ENCODE measurements around the gene CCDC91. TPM values are rescaled to one million over a fixed set of nuclear protein-coding genes. Genes with fewer than 3 reads are reported as not detected.
"Not testable (repeated sequence)": the region's sequence is repeated elsewhere in the genome, so short reads cannot be mapped to it uniquely, and the experiment has no call there.

CCDC91 gene
- total RNA-seq, 1 experiment from 2014 or later, result 15.7 TPM

DNA sequence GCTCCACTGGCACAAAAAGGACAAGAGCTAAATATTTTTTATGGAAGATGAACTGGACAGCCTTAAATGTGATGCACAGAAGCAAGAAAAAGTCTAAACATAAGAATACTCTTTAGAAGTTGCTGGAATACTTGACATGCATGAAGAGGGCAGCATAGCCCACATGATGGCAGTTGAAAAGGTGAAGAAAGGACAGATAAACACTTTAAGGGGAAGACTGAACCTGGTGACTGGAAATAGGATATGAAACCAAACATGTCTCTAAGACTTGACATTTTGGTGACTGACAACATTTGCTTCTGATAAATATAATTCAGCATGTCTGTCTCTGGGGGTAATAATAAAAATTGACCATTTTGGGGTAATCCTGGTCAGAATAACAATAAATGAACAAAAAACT is 273.1 kb downstream of the CCDC91 start:
- H3K27me3 Mint-ChIP-seq (ENCODE audit: low read depth), result no peaks in the 10 kb centered on the region
- CTCF ChIA-PET, result no interaction called here
- TF ChIP-seq, protein P1, sequence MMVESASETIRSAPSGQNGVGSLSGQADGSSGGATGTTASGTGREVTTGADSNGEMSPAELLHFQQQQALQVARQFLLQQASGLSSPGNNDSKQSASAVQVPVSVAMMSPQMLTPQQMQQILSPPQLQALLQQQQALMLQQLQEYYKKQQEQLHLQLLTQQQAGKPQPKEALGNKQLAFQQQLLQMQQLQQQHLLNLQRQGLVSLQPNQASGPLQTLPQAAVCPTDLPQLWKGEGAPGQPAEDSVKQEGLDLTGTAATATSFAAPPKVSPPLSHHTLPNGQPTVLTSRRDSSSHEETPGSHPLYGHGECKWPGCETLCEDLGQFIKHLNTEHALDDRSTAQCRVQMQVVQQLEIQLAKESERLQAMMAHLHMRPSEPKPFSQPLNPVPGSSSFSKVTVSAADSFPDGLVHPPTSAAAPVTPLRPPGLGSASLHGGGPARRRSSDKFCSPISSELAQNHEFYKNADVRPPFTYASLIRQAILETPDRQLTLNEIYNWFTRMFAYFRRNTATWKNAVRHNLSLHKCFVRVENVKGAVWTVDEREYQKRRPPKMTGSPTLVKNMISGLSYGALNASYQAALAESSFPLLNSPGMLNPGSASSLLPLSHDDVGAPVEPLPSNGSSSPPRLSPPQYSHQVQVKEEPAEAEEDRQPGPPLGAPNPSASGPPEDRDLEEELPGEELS (CRISPR knock-in tag; IDR thresholded peaks at IDR 0.05), result no peak
- TF ChIP-seq ATF1 (CRISPR knock-in tag; IDR thresholded peaks at IDR 0.05) (no peak), NR2C2 (CRISPR knock-in tag; IDR thresholded peaks at IDR 0.05) (no peak), ZNF396 (CRISPR knock-in tag; IDR thresholded peaks at IDR 0.05; ENCODE audit: borderline replicate concordance) (no peak), ELF4 (CRISPR knock-in tag; IDR thresholded peaks at IDR 0.05; ENCODE audit: low read depth) (no peak), ZNF138 (CRISPR knock-in tag; conservative IDR thresholded peaks at IDR 0.05) (no peak), TCF7 (CRISPR knock-in tag; IDR thresholded peaks at IDR 0.05; ENCODE audit: low read depth) (no peak), ATF3 (CRISPR knock-in tag; conservative IDR thresholded peaks at IDR 0.05) (no peak), NR1H2 (CRISPR knock-in tag; IDR thresholded peaks at IDR 0.05) (no peak), ATF2 (CRISPR knock-in tag; IDR thresholded peaks at IDR 0.05; ENCODE audit: borderline replicate concordance, low read depth) (no peak), PRRX2 (CRISPR knock-in tag; IDR thresholded peaks at IDR 0.05) (no peak)
- TF ChIP-seq, protein P2, sequence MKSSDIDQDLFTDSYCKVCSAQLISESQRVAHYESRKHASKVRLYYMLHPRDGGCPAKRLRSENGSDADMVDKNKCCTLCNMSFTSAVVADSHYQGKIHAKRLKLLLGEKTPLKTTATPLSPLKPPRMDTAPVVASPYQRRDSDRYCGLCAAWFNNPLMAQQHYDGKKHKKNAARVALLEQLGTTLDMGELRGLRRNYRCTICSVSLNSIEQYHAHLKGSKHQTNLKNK (CRISPR knock-in tag; IDR thresholded peaks at IDR 0.05), result no peak
- H3K36me3 Mint-ChIP-seq, result peaks cover 27% of the 10 kb centered on the region
- DNase-seq (ENCODE audit: low spot score) (no peak), ATAC-seq (no peak)
- H3K27ac Mint-ChIP-seq, result no peak overlapping the region
- peaks cover 34% of the 10 kb centered on the region for H3K4me1 Mint-ChIP-seq
- peaks cover 37% of the 10 kb centered on the region for H3K9me3 Mint-ChIP-seq
- POLR2A ChIA-PET, result no interaction called here
- no peak overlapping the region for H3K4me3 Mint-ChIP-seq

DNA sequence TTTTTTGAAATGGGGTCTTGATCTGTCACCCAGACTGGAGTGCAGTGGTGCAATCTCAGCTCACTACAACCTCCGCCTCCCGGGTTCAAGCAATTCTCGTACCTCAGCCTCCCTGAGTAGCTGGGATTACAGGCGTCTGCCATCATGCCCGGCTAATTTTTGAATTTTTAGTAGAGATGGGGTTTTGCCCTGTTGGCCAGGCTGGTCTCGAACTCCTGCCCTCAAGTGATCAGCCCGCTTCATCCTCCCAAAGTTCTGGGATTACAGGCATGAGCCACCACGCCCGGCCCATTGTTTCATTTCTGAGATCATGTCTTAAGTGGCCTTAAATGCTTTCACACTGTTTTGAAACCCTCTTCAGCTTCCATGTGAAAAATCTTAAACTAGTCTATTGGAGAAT is 281.5 kb downstream of the CCDC91 start:
- ATAC-seq; H3K4me3 Mint-ChIP-seq; DNase-seq (ENCODE audit: low spot score); POLR2A ChIA-PET; CTCF ChIA-PET; H3K27me3 Mint-ChIP-seq (ENCODE audit: low read depth); H3K27ac Mint-ChIP-seq: not testable (repeated sequence)
- Mint-ChIP-seq H3K9me3 (peaks cover 20% of the 10 kb centered on the region), H3K4me1 (peaks cover 12% of the 10 kb centered on the region), H3K36me3 (peaks cover 11% of the 10 kb centered on the region)

DNA sequence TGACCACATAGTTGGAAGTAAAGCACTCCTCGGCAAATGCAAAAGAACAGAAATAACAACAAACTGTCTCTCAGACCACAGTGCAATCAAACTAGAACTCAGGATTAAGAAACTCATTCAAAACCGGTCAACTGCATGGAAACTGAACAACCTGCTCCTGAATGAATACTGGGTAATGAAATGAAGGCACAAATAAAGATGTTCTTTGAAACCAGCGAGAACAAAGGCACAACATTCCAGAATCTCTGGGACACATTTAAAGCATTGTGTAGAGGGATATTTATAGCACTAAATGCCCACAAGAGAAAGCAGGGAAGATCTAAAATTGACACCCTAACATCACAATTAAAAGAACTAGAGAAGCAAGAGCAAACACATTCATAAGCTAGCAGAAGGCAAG is 285.9 kb downstream of the CCDC91 start:
- H3K4me1 Mint-ChIP-seq, result peaks cover 12% of the 10 kb centered on the region
- peaks cover 32% of the 10 kb centered on the region for H3K36me3 Mint-ChIP-seq
- POLR2A ChIA-PET; H3K27me3 Mint-ChIP-seq (ENCODE audit: low read depth); DNase-seq (ENCODE audit: low spot score); ATAC-seq; H3K4me3 Mint-ChIP-seq; CTCF ChIA-PET: not testable (repeated sequence)
- peak overlapping the region; percentile 39; the same call in 1 of the 2 replicates for H3K27ac Mint-ChIP-seq
- H3K9me3 Mint-ChIP-seq, result peaks cover 14% of the 10 kb centered on the region; the same call in 1 of the 2 replicates

DNA sequence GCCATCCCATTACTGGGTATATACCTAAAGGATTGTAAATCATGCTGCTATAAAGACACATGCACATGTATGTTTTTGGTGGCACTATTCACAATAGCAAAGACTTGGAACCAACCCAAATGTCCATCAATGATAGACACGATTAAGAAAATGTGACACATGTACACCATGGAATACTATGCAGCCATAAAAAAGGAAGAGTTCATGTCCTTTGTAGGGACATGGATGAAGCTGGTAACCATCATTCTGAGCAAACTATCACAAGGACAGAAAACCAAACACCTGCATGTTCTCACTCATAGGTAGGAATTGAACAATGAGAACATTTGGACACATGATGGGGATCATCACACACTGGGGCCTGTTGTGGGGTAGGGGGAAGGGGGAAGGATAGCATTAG is 288.8 kb downstream of the CCDC91 start:
- CTCF ChIA-PET, H3K27ac Mint-ChIP-seq, H3K4me1 Mint-ChIP-seq: not testable (repeated sequence)

DNA sequence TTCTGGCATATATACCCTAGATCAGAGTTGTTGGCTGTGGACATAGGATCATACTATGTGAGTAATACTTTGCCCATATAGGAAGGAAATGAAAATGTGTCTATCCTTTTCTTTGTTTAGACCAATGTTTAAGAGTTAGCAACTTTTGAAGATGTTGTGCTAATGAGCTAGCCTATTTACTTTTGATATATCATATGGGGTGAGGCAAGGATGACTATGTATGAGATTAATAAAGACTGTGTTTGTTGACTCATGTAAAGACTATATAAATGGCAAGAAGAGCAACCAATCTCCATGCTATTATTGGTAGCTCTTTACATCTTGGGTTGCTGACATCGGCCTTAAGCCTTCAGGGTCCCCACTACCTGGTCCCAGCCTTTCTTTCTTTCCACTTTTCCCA is 289.4 kb downstream of the CCDC91 start:
- CTCF ChIA-PET, result no interaction called here
- TF ChIP-seq MYBL2 (CRISPR knock-in tag; IDR thresholded peaks at IDR 0.05) (no peak), NR3C1 (CRISPR knock-in tag; conservative IDR thresholded peaks at IDR 0.05; ENCODE audit: low read depth) (no peak), CDX4 (CRISPR knock-in tag; IDR thresholded peaks at IDR 0.05; ENCODE audit: borderline replicate concordance) (no peak), ELF4 (CRISPR knock-in tag; IDR thresholded peaks at IDR 0.05; ENCODE audit: low read depth) (no peak), NR2C2 (CRISPR knock-in tag; IDR thresholded peaks at IDR 0.05) (no peak), PRRX2 (CRISPR knock-in tag; IDR thresholded peaks at IDR 0.05) (no peak), RELA (CRISPR knock-in tag; IDR thresholded peaks at IDR 0.05; ENCODE audit: borderline replicate concordance) (no peak), ESRRA (CRISPR knock-in tag; IDR thresholded peaks at IDR 0.05; ENCODE audit: borderline replicate concordance) (no peak), HMGA2 (CRISPR knock-in tag; IDR thresholded peaks at IDR 0.05) (no peak)
- TF ChIP-seq, protein P3, sequence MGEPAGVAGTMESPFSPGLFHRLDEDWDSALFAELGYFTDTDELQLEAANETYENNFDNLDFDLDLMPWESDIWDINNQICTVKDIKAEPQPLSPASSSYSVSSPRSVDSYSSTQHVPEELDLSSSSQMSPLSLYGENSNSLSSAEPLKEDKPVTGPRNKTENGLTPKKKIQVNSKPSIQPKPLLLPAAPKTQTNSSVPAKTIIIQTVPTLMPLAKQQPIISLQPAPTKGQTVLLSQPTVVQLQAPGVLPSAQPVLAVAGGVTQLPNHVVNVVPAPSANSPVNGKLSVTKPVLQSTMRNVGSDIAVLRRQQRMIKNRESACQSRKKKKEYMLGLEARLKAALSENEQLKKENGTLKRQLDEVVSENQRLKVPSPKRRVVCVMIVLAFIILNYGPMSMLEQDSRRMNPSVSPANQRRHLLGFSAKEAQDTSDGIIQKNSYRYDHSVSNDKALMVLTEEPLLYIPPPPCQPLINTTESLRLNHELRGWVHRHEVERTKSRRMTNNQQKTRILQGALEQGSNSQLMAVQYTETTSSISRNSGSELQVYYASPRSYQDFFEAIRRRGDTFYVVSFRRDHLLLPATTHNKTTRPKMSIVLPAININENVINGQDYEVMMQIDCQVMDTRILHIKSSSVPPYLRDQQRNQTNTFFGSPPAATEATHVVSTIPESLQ (CRISPR knock-in tag; IDR thresholded peaks at IDR 0.05), result no peak

More for the DNA sequence above, 288.8 kb downstream of the CCDC91 start:
- H3K27me3 Mint-ChIP-seq (ENCODE audit: low read depth); ATAC-seq; DNase-seq (ENCODE audit: low spot score); H3K4me3 Mint-ChIP-seq; POLR2A ChIA-PET: not testable (repeated sequence)
- H3K36me3 Mint-ChIP-seq, result peaks cover 32% of the 10 kb centered on the region
- peaks cover 14% of the 10 kb centered on the region; the same call in 1 of the 2 replicates for H3K9me3 Mint-ChIP-seq

More for the DNA sequence above, 289.4 kb downstream of the CCDC91 start:
- no peak overlapping the region for H3K4me3 Mint-ChIP-seq
- peaks cover 32% of the 10 kb centered on the region for H3K36me3 Mint-ChIP-seq
- POLR2A ChIA-PET, result no interaction called here
- H3K4me1 Mint-ChIP-seq, result peaks cover 6% of the 10 kb centered on the region
- no peaks in the 10 kb centered on the region for H3K27me3 Mint-ChIP-seq (ENCODE audit: low read depth)
- peaks cover 14% of the 10 kb centered on the region; the same call in 1 of the 2 replicates for H3K9me3 Mint-ChIP-seq
- H3K27ac Mint-ChIP-seq, result no peak overlapping the region
- DNase-seq (ENCODE audit: low spot score) (no peak), ATAC-seq (no peak)
